Endothelial cell (in vitro differentiated cells): ENCODE results near the gene NLK. TPM values are rescaled to one million over a fixed set of nuclear protein-coding genes. Genes with fewer than 3 reads are reported as not detected.

Source experiments
- DNase-seq: peaks from one replicate; pipeline ENCODE4 v3.0.0; 2021; ENCODE audit warnings: low spot score
- H3K27ac Mint-ChIP-seq: one replicate; pipeline ENCODE4 v1.8.0; 2021; ENCODE audit warnings: mixed read lengths, inconsistent platforms; ENCODE audit not compliant: unreplicated experiment
- H3K27me3 Mint-ChIP-seq: one replicate; pipeline ENCODE4 v1.8.0; 2021; ENCODE audit warnings: mild to moderate bottlenecking, moderate library complexity, mixed read lengths, inconsistent platforms; ENCODE audit not compliant: unreplicated experiment
- H3K36me3 Mint-ChIP-seq: one replicate; pipeline ENCODE4 v1.8.0; 2021; ENCODE audit warnings: mild to moderate bottlenecking, low read depth, mixed read lengths, inconsistent platforms; ENCODE audit not compliant: unreplicated experiment
- H3K4me1 Mint-ChIP-seq: one replicate; pipeline ENCODE4 v1.8.0; 2021; ENCODE audit warnings: mild to moderate bottlenecking, mixed read lengths, inconsistent platforms; ENCODE audit not compliant: unreplicated experiment
- H3K4me3 Mint-ChIP-seq: one replicate; pipeline ENCODE4 v1.8.0; 2021; ENCODE audit warnings: mild to moderate bottlenecking, mixed read lengths, inconsistent platforms; ENCODE audit not compliant: unreplicated experiment
- H3K9me3 Mint-ChIP-seq: one replicate; pipeline ENCODE4 v1.8.0; 2021; ENCODE audit warnings: mixed read lengths, inconsistent platforms; ENCODE audit not compliant: unreplicated experiment
- total RNA-seq: library from RNA; stranded (reverse); fragmentation: NEBNext Ultra II Directional; extraction: Animal tissue kit (Norgen Biotek cat#: 25700); gene quantifications from one replicate; pipeline ENCODE4 v1.2.1, GENCODE V29; 2021; ENCODE audit not compliant: unreplicated experiment
- TF ChIP-seq, protein P1 (sequence below): fragments of 200-600 bp; sonication (generic); IDR thresholded peaks from one replicate; pipeline ENCODE4 v1.5.0; 2021; ENCODE audit warnings: antibody characterized with exemption; ENCODE audit not compliant: unreplicated experiment

Gene NLK
- total RNA-seq, 1 donor from 2014 or later: 53.7 TPM

DNA sequence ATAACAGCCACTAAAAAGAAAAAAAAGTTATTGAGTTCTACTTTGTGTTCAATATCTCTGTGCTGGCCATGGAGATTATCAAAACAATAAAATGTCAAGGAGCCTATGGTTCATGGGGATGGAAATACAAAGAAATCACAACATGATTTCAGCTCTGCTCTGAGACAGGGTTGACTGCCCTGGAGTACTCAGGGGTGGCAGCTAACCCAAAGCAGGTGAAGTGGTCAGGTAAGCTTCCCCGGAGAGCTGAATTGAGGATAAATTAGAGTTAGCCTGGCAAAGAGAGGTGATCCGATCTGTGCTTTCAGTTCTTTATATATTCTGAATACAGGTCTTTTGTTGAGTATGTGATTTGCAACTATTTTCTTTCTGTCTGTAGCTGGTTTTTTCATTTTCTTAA is 157.3 kb downstream of the NLK start:
- TF ChIP-seq, protein P1, sequence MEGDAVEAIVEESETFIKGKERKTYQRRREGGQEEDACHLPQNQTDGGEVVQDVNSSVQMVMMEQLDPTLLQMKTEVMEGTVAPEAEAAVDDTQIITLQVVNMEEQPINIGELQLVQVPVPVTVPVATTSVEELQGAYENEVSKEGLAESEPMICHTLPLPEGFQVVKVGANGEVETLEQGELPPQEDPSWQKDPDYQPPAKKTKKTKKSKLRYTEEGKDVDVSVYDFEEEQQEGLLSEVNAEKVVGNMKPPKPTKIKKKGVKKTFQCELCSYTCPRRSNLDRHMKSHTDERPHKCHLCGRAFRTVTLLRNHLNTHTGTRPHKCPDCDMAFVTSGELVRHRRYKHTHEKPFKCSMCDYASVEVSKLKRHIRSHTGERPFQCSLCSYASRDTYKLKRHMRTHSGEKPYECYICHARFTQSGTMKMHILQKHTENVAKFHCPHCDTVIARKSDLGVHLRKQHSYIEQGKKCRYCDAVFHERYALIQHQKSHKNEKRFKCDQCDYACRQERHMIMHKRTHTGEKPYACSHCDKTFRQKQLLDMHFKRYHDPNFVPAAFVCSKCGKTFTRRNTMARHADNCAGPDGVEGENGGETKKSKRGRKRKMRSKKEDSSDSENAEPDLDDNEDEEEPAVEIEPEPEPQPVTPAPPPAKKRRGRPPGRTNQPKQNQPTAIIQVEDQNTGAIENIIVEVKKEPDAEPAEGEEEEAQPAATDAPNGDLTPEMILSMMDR: no peak
- DNase-seq: no peak
- H3K36me3 Mint-ChIP-seq: peaks cover 6% of the 10 kb centered on the region
- no peaks in the 10 kb centered on the region for H3K9me3 Mint-ChIP-seq
- no peak overlapping the region for H3K27ac Mint-ChIP-seq
- no peak overlapping the region for H3K4me3 Mint-ChIP-seq
- peaks cover 11% of the 10 kb centered on the region for H3K27me3 Mint-ChIP-seq
- H3K4me1 Mint-ChIP-seq: peaks cover 24% of the 10 kb centered on the region

DNA sequence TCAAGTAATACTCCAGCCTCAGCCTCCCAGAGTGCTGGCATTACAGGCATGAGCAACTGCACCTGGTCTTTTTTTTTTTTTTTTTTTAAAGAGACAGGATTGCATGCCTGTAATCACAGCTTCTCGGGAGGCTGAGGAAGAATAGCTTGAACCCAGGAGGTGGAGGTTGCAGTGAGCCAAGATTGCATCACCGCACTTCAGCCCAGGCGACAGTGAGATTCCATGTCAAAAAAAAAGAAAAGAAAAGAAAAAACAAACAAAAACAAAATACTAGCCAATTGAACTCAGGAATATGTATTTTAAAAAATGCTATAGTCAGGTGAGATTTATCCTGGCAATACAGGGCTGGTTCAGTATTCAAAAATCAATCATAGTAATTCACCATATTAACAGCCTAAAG is 158.8 kb downstream of the NLK start:
- TF ChIP-seq, protein P1: no peak
- H3K27ac Mint-ChIP-seq: no peak overlapping the region
- peaks cover 11% of the 10 kb centered on the region for H3K27me3 Mint-ChIP-seq
- H3K36me3 Mint-ChIP-seq: peaks cover 6% of the 10 kb centered on the region
- no peak overlapping the region for H3K4me3 Mint-ChIP-seq
- H3K9me3 Mint-ChIP-seq: no peaks in the 10 kb centered on the region
- no peak for DNase-seq
- peaks cover 12% of the 10 kb centered on the region for H3K4me1 Mint-ChIP-seq

DNA sequence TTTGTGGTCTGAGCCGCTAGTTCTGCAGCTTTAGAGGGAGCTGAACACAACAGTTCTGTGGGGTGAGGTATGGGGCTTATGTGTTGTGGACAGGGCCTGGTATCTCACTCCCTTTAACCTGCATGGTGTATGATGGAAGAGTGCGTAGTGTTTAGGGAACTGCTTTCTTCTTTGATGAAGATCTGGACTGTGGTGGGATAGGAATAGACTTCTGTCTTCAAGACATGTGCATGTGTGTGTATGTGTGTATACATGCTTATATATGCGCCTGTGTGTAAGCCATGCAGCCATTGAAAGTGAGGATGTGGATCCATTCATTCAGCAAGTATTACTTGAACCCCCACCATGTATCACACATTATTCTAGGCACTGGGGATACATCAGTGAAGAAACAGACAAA is 161.8 kb downstream of the NLK start:
- H3K36me3 Mint-ChIP-seq: peaks cover 3% of the 10 kb centered on the region
- H3K27ac Mint-ChIP-seq: no peak overlapping the region
- peaks cover 8% of the 10 kb centered on the region for H3K4me1 Mint-ChIP-seq
- H3K4me3 Mint-ChIP-seq: no peak overlapping the region
- no peaks in the 10 kb centered on the region for H3K9me3 Mint-ChIP-seq
- TF ChIP-seq, protein P1: no peak
- peaks cover 11% of the 10 kb centered on the region for H3K27me3 Mint-ChIP-seq
- DNase-seq: no peak

DNA sequence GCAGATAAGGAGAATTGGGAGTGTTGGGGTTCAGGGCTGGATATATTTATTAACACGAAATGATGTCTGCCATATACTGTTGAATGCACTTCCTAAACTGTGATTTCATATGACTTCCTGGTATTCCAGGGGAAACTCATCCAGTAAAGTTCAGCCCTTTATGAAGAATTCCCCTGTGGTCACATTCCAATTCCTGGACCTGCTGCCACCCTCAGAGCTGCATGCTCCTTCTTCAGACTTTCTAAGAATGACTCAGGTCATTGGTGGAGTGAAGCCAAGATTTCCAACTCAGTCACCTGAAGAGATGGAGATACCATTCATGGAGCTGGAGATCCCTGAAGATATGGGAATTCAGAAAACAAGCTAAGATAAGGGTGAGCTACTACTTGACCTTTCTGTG is 162.3 kb downstream of the NLK start:
- peaks cover 8% of the 10 kb centered on the region for H3K4me1 Mint-ChIP-seq
- TF ChIP-seq, protein P1: no peak
- H3K4me3 Mint-ChIP-seq: no peak overlapping the region
- DNase-seq: no peak
- no peak overlapping the region for H3K27ac Mint-ChIP-seq
- peaks cover 11% of the 10 kb centered on the region for H3K27me3 Mint-ChIP-seq
- no peaks in the 10 kb centered on the region for H3K9me3 Mint-ChIP-seq
- H3K36me3 Mint-ChIP-seq: peaks cover 8% of the 10 kb centered on the region

DNA sequence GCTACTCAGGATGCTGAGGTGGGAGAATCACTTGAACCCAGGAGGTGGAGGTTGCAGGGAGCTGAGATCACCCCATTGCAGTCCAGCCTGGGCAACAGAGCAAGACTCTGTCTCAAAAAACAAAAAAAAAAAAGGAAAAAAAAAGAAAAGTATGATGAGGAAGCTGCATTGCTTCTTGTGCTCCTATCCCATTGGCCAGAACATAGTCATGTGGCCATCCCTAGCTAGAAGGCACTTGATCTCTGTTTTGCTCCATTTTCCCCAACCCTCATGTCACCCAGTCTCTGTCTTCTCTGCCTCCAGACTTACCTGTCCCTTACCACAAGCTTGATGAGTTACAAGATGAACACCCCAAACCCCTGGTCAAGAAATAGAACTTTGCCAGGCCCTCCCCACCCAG is 163.8 kb downstream of the NLK start:
- no peak for DNase-seq
- no peak overlapping the region for H3K27ac Mint-ChIP-seq
- TF ChIP-seq, protein P1: no peak
- H3K27me3 Mint-ChIP-seq: peaks cover 11% of the 10 kb centered on the region
- H3K4me3 Mint-ChIP-seq: no peak overlapping the region
- peaks cover 8% of the 10 kb centered on the region for H3K4me1 Mint-ChIP-seq
- peaks cover 13% of the 10 kb centered on the region for H3K36me3 Mint-ChIP-seq
- no peaks in the 10 kb centered on the region for H3K9me3 Mint-ChIP-seq
